Endothelial cell of umbilical vein (primary cell): ENCODE measurements around the gene C1QL3. TPM values are rescaled to one million over a fixed set of nuclear protein-coding genes. Genes with fewer than 3 reads are reported as not detected.

Experiments used
- BruUV-seq: library from RNA; stranded (reverse); fragments of 400-500 nt; replicated peaks from 2 replicates; lab custom pipeline; 2021; lab: Mats Ljungman, UMichigan
- CTCF ChIA-PET: fragments of 300-600, 350-600 bp; sonication (Branson Sonifier 250); formaldehyde crosslinking; loops from one replicate; lab custom pipeline; 2021; ENCODE audit warnings: antibody characterized with exemption, inconsistent platforms; lab: Charles Lee
- POLR2A ChIA-PET: fragments of 300-600, 350-600 bp; sonication (Branson Sonifier 250); formaldehyde crosslinking; loops from one replicate; lab custom pipeline; 2021; ENCODE audit warnings: antibody characterized with exemption, inconsistent platforms; lab: Charles Lee
- DNase-seq: peaks from one replicate; pipeline ENCODE4 v3.0.0-alpha.2; 2011; ENCODE audit warnings: low read depth, low spot score
- FAIRE-seq: peaks from 2 replicates; lab custom pipeline; 2011; peaks lifted over from hg19 to GRCh38; lab: Jason Lieb, UNC
- H2AFZ ChIP-seq: 2 replicates; pipeline ENCODE4 v1.6.0; 2012; ENCODE audit warnings: low read depth, low read length, control low read depth, inconsistent platforms
- H3K27ac ChIP-seq: 2 replicates; pipeline ENCODE4 v1.5.1; 2011; ENCODE audit warnings: low read depth, mild to moderate bottlenecking, control low read depth, low read length, moderate library complexity; ENCODE audit not compliant: insufficient read depth
- H3K27me3 ChIP-seq, 2 experiments: 2 replicates each; pipeline versions ENCODE4 v1.6.0 to v1.6.1; 2011; ENCODE audit warnings: low read length in 2 of 2, mixed read lengths in 1 of 2; ENCODE audit not compliant: control insufficient read depth in 2 of 2, insufficient read depth in 2 of 2
- H3K36me3 ChIP-seq, 2 experiments: 2 replicates in 1 of 2; 3 replicates in 1 of 2; pipeline ENCODE4 v1.5.1; 2011; ENCODE audit warnings: low read length in 2 of 2, mild to moderate bottlenecking in 1 of 2, moderate library complexity in 1 of 2; ENCODE audit not compliant: control insufficient read depth in 2 of 2, insufficient read depth in 2 of 2; ENCODE audit errors: extremely low read depth in 1 of 2
- H3K4me1 ChIP-seq: 3 replicates; pipeline ENCODE4 v1.5.1; 2011; ENCODE audit warnings: mild to moderate bottlenecking, low read length; ENCODE audit not compliant: control insufficient read depth, insufficient read depth; ENCODE audit errors: extremely low read depth
- H3K4me2 ChIP-seq: 2 replicates; pipeline ENCODE4 v1.6.1; 2011; ENCODE audit warnings: low read length, control low read depth, mixed read lengths; ENCODE audit not compliant: insufficient read depth
- H3K4me3 ChIP-seq, 3 experiments: fragments of 200-600 bp in 1 of 3; sonication (generic), shearing (Covaris generic) in 1 of 3; replicated peaks in 1 of 3; 2 replicates each; pipeline ENCODE4 v1.5.1; 2011 to 2016; ENCODE audit warnings: control low read depth in 3 of 3, low read length in 3 of 3, mild to moderate bottlenecking in 2 of 3, inconsistent platforms in 1 of 3, low read depth in 1 of 3, moderate library complexity in 1 of 3; ENCODE audit not compliant: insufficient read depth in 1 of 3
- H3K79me2 ChIP-seq: 2 replicates; pipeline ENCODE4 v1.6.0; 2012; ENCODE audit warnings: low read length, inconsistent platforms; ENCODE audit not compliant: control insufficient read depth, insufficient read depth
- H3K9ac ChIP-seq: replicated peaks from 2 replicates; pipeline ENCODE3; 2011; ENCODE audit warnings: low read length, control low read depth; ENCODE audit not compliant: insufficient read depth; ENCODE audit errors: extremely low read depth
- H3K9me1 ChIP-seq: replicated peaks from 3 replicates; pipeline ENCODE4 v1.6.0; 2011; ENCODE audit warnings: mild to moderate bottlenecking, low read length; ENCODE audit not compliant: control insufficient read depth, insufficient read depth; ENCODE audit errors: extremely low read depth
- H3K9me3 ChIP-seq: replicated peaks from 2 replicates; pipeline ENCODE4 v1.5.1; 2012; ENCODE audit warnings: low read length, inconsistent platforms; ENCODE audit not compliant: control insufficient read depth, insufficient read depth
- H4K20me1 ChIP-seq: replicated peaks from 2 replicates; pipeline ENCODE3; 2011; ENCODE audit warnings: mild to moderate bottlenecking, low read length; ENCODE audit not compliant: control insufficient read depth, insufficient read depth; ENCODE audit errors: extremely low read depth
- CTCF ChIP-seq, 2 donors: IDR thresholded peaks; 1 replicate in 1 of 2; 2 replicates in 1 of 2; pipeline ENCODE4 v1.5.1; 2011; ENCODE audit warnings: low read length in 2 of 2, mild to moderate bottlenecking in 2 of 2, moderate library complexity in 2 of 2, control low read depth in 1 of 2, inconsistent platforms in 1 of 2, low read depth in 1 of 2; ENCODE audit not compliant: insufficient read depth in 1 of 2; ENCODE audit errors: extremely low read depth in 1 of 2
- EZH2 ChIP-seq: IDR thresholded peaks from 2 replicates; pipeline ENCODE4 v1.6.1; 2012; ENCODE audit warnings: borderline replicate concordance, low read depth, mild to moderate bottlenecking, moderate library complexity, low read length, inconsistent platforms; ENCODE audit not compliant: severe bottlenecking
- FOS ChIP-seq: IDR thresholded peaks from 2 replicates; pipeline ENCODE4 v1.6.1; 2011; ENCODE audit warnings: mild to moderate bottlenecking, low read length, moderate library complexity, borderline replicate concordance; ENCODE audit not compliant: insufficient read depth
- GATA2 ChIP-seq: IDR thresholded peaks from 2 replicates; pipeline ENCODE4 v1.7.0; 2011; ENCODE audit warnings: low read depth, mild to moderate bottlenecking, moderate library complexity, mixed read lengths, low read length; ENCODE audit not compliant: insufficient read length, insufficient read depth
- JUN ChIP-seq: IDR thresholded peaks from 2 replicates; pipeline ENCODE4 v1.6.1; 2011; ENCODE audit warnings: borderline replicate concordance, low read depth; ENCODE audit not compliant: insufficient read length, insufficient read depth
- MYC ChIP-seq: IDR thresholded peaks from one replicate; pipeline ENCODE4 v1.6.1; 2011; ENCODE audit warnings: mild to moderate bottlenecking, low read depth, low read length
- POLR2A ChIP-seq: IDR thresholded peaks from 2 replicates; pipeline ENCODE4 v1.6.1; 2012; ENCODE audit warnings: low read depth, mild to moderate bottlenecking, control low read depth, low read length
- POLR2AphosphoS5 ChIP-seq: IDR thresholded peaks from 2 replicates; pipeline ENCODE4 v1.6.1; 2012; ENCODE audit warnings: low read depth, mild to moderate bottlenecking, control low read depth, low read length, moderate library complexity; ENCODE audit not compliant: insufficient read depth
- dilution Hi-C: fragments of 300-500 bp; cut with MboI; formaldehyde crosslinking; loops from one replicate; pipeline ENCODE4 v1.15.0; 2019; ENCODE audit warnings: low sequenced_read_pairs; ENCODE audit not compliant: extremely low pct_ligation_motif_present
- intact Hi-C: fragments of 100-400 bp; cut with micrococcal nuclease; formaldehyde crosslinking; loops from one replicate; pipeline ENCODE4 v1.10.0; 2022
- polyA plus RNA-seq, 4 experiments: library from polyadenylated mRNA; depleted of rRNA in 3 of 4; stranded (reverse) in 3 of 4; unstranded in 1 of 4; fragments of >200 nt; gene quantifications; 2 replicates each; pipeline versions ENCODE4 v1.2.1 to v1.2.3, GENCODE V29; 2011 to 2012; ENCODE audit warnings: missing spikeins in 1 of 4
- total RNA-seq: library from RNA; stranded (reverse); gene quantifications from 2 replicates; pipeline ENCODE4 v1.2.3, GENCODE V29; 2021
- TF ChIP-seq, protein P1 (sequence below): IDR thresholded peaks from 2 replicates; pipeline ENCODE4 v1.6.1; 2011; ENCODE audit not compliant: insufficient read depth, insufficient read length

Gene C1QL3
- total and polyA plus RNA-seq, 2 donors (not counting 3 experiments of a cell fraction or from before 2014, with no cell fraction given) = not detected

DNA sequence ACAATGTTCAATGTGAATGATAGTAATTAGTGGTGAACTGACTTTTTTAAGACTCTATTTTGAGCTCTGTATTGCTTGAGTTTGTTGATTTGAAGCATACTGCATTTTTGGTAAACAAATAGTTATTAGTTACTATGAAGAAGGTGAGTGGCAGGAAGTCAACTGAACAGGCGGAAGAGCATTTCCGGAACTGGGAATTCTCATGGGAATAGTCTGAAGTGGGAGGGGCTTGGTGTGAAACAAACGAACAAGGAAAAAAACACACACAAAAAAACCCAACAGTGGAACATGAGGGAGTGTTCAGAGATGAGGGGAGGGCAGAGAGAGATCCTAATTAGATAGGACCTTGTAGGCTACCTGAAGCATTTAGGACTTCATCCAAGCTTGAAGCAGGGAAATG, 43.9 kb upstream of the C1QL3 start:
- H3K9me3 ChIP-seq = no peaks in the 10 kb centered on the region
- H4K20me1 ChIP-seq = no peaks in the 10 kb centered on the region
- H2AFZ ChIP-seq = no peak overlapping the region
- FAIRE-seq = no peak
- H3K4me1 ChIP-seq = no peaks in the 10 kb centered on the region
- BruUV-seq = no TSS peak
- CTCF ChIA-PET = interaction anchor here (0.9 kb wide), 1 partner anchor 21 kb away, joined by 3 read pairs; no protein-coding TSS in a partner anchor
- intact Hi-C loops (no loop called here), dilution Hi-C loops (no loop called here)
- no peak overlapping the region for H3K9ac ChIP-seq
- peak overlapping the region; percentile 22 for H3K4me2 ChIP-seq
- peaks cover 0 to 1% of the 10 kb centered on the region in 2 experiments for H3K27me3 ChIP-seq
- H3K9me1 ChIP-seq = no peaks in the 10 kb centered on the region
- POLR2A ChIA-PET = no interaction called here
- H3K4me3 ChIP-seq = no peak overlapping the region
- no peaks in the 10 kb centered on the region for H3K36me3 ChIP-seq
- no peak overlapping the region for H3K27ac ChIP-seq
- no peak for TF ChIP-seq GATA2
- TF ChIP-seq CTCF (IDR thresholded peaks at IDR 0.05; ENCODE audit: extremely low read depth in 1 of 2, insufficient read depth in 1 of 2, low read depth in 1 of 2, low read length in 2 of 2) = no peak
- no peak for TF ChIP-seq POLR2AphosphoS5
- TF ChIP-seq EZH2 = no peak
- no peak for TF ChIP-seq POLR2A
- no peak for TF ChIP-seq JUN
- TF ChIP-seq, protein P1, sequence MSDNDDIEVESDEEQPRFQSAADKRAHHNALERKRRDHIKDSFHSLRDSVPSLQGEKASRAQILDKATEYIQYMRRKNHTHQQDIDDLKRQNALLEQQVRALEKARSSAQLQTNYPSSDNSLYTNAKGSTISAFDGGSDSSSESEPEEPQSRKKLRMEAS = no peak
- TF ChIP-seq FOS = no peak
- no peak for TF ChIP-seq MYC
- DNase-seq = peak; percentile 17
- no peaks in the 10 kb centered on the region for H3K79me2 ChIP-seq
